NCI-H345 treated with DMSO at 0.1 percent for 48 hours (cell line): ENCODE measurements around the gene PODNL1.

Experiments used
- DNase-seq: peaks from one replicate; lab custom pipeline; 2025; ENCODE audit not compliant: unreplicated experiment; lab: John Stamatoyannopoulos, UW

PODNL1 gene

GRCh38 chr19:13958043-13958442, 19.8 kb upstream of the PODNL1 start:
- DNase-seq, result no peak

GRCh38 chr19:13957051-13957450, 18.8 kb upstream of the PODNL1 start:
- DNase-seq, result no peak

GRCh38 chr19:13956365-13956744, 18.1 kb upstream of the PODNL1 start:
- DNase-seq, result no peak

- DNase-seq, result no peak
Observed at GRCh38 chr19:13955662-13956364, 17.6 kb upstream of the PODNL1 start.

- no peak for DNase-seq
Observed at GRCh38 chr19:13954185-13954584, 16.0 kb upstream of the PODNL1 start.

- DNase-seq, result no peak
Observed at GRCh38 chr19:13952931-13953531, 14.8 kb upstream of the PODNL1 start.

DNA sequence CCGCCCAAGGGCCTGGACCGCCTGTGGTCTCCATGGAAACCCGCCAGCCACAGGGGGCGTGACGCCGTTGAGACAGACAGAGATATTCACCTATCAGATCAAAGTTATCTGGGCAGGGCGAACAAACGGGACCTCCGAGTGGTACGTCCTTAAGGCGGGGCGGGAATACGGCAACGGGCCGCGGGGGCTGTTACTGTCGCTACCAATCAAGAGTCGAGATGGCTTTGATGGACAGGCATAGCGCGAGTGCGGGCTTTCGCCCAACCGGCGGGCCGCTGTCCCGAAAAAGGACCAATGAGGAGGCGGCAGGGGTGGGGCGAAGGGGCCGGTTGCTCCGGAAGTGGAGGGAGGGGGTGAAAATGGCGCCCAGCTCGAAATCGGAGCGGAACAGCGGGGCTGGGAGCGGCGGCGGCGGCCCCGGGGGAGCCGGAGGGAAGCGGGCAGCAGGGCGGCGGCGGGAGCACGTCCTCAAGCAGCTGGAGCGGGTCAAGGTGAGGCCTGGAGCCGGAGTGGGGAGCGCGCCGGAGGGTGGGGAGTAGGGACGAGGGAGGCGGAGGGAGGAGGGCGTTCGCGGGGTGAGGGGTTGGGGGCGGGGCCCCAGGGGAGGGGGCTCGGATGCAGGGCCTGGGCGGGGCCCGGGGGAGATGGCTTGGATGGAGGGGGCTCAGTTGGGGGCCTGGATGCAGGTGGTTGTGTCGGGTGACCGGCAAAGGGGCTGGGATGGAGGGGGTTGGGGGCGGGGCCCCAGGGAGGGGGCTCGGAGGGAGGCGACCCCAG, 14.1 kb upstream of the PODNL1 start, which contains the start of gene DCAF15:
Gene DCAF15, plus strand, starts transcription at position 356 of the 777 bp plus-strand sequence. Its CDS starts 4 bp downstream, at position 360.
- DNase-seq, result peak; percentile 95

GRCh38 chr19:13951799-13952153, 13.6 kb upstream of the PODNL1 start:
- DNase-seq, result no peak

GRCh38 chr19:13951043-13951442, 12.8 kb upstream of the PODNL1 start:
- DNase-seq, result no peak

DNA sequence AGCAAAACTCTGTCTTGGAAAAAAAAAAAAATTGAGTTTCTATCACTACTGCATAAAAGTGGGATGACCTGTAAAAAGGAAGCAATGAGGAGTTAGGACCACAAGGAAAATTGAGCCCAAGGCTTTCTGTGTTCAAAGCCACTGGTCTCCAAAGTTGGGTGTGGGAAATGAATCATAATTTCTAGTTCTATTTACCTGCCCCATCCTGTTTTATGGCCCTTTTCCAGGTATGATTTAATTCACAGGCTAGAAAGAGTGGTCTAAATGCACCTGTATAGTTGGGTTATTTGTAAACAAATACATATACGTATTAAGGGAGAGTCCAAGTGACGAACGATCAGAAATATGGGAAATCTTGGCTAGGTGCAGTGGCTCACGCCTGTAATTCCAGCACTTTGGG, 8.2 kb upstream of the PODNL1 start:
- no peak for DNase-seq

- no peak for DNase-seq
Observed at GRCh38 chr19:13942023-13942684, 3.9 kb upstream of the PODNL1 start.

GRCh38 chr19:13937479-13938300, 527 bp downstream of the PODNL1 start:
- no peak for DNase-seq

DNA sequence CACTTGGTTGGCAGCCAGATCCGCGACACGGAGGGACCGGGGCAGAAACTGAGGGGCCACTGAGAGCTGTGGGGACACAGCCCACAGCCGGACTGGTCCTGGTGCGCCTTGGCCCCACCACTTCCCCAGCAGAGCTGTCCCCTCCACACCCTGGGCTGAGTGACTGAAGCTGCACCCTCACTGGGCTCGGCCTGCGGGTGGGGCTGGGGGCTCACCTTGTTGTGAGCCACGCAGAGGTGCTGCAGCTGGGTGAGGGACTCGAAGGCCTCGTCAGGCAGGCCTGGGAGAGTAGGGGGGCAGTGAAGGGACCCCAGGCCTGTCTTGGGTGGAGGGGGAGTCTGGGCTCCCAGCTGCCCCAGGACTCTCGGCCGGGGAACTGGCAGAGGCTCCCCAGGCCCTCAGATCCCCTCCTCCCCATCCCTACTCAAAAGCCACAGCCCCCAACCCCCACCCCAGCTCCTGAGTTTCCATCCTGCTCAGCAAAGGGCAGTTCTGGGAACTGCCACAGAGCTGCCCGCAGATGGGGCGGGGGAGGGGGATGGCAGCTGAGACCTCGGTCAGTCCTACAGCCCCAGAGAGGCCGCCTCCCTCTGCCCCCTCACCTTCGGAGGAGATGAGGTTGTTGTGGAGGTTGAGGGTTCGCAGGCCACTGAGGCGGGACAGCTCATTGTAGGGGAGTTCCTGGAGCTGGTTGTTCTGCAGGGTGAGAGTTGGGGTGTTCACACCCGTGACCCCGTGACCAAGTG, 2.3 kb downstream of the PODNL1 start:
- DNase-seq, result no peak

DNA sequence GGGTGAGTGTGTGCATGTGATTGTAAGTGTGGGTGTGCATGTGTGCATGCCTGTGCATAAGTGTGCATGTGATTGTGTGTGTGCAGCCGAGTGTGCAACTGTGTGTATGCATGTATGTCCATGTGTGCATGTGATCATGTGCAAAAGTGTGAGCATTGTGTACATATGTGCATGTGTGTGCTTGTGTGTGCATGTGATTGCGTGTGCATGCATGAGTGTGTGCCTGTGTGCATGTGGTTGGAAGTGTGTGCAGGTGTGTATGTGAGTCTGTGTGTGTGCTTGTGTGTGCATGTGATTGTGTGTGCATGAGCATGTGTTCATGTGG, 3.5 kb downstream of the PODNL1 start:
- DNase-seq, result no peak

DNA sequence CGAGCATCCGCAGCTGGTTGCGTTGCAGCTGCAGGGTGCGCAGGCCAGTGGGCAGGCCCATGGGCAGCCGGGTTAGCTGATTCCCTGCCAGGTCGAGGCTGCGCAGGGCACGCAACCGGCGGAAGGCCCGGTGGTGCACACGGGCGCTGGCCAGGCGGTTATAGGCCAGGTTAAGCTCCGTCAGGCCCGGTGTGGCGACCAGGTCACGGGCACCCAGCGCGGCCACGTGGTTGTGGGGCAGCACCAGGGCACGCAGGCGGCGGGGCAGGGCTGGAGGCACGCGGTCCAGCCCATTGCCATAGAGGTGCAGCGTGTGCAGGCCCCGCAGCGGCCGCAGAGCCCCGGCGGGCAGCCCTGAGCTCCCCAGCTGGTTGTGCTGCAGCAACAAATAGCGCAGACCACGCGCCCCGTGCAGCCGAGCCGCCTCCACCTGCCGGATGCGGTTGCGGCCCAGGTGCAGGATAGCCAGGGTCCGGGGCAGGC, 5.3 kb downstream of the PODNL1 start:
- DNase-seq, result no peak

GRCh38 chr19:13932149-13932637, 6.0 kb downstream of the PODNL1 start:
- DNase-seq, result no peak

DNA sequence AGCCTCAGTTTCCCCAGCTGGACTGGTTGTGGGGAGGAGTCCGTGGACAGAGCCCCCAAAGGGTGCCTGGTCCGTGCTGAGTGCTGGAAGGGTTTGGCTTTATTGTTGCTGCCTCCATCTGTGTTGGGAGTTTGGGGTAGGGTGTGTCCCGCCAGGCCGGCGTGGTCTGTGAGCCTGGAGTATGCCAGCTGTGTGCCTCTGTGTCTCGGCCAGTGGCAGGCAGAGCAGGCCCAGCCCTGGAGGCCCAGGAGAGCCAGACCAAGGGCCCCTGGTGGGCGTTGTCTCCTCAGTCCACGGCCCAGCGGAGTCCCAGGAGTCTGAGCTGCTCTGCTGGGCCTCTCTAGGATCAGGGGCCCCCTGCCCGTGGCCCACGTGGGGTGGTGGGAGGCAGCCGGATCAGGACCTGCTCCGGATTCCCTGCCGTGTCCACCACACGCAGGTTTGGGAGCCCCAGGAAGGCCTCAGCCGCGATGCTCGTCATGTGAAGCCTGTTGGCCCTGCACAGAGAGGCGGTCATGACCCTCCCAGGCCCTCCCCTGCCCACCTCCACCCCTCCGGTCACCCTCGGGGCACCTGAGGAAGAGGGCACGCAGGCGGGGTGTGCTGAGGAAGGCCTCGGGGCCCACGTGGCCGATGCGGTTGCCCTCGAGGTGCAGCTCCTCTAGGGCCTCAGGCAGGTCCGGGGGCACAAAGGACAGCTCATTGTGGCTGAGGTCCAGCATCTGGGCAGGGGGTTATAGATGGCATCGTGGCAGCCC, 6.6 kb downstream of the PODNL1 start:
- DNase-seq, result no peak

DNA sequence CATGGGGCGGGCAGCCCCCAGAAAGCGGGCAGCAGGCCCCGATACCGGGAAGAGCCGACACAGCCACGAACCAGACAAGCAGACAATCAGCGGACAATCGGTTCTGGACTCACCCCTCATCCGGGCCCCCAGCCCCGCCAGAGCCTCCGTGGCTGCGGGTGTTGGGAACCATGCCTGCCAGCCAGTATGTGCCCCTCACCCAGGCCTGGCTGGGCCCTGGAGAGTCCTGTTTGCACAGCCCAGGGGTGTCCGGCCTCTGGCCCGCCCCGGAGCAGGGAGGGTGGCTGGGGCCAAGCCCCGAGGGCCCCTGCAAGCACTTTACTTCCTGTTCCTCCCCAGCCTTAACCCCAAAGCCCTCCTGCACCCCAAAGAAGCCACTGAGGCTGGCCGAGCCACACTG, 7.8 kb downstream of the PODNL1 start:
- no peak for DNase-seq

- DNase-seq, result no peak
Observed at GRCh38 chr19:13929956-13930355, 8.3 kb downstream of the PODNL1 start.
